Psoas muscle (tissue), 8 donors: ENCODE measurements around the gene MS4A4A. TPM values are rescaled to one million over a fixed set of nuclear protein-coding genes. Genes with fewer than 3 reads are reported as not detected.
"Not testable (repeated sequence)": the region's sequence is repeated elsewhere in the genome, so short reads cannot be mapped to it uniquely, and the experiment has no call there.

Experiments used
- ATAC-seq, 4 donors: fragments of 200-7000 bp; cut with Tn5 transposase; one replicate each; pipeline ENCODE4 v1.9.1; 2020; ENCODE audit warnings: moderate library complexity in 3 of 4, mild to moderate bottlenecking in 2 of 4
- DNase-seq, 2 donors: peaks; one replicate each; pipeline ENCODE4 v3.0.0-alpha.2; 2020
- H3K27ac ChIP-seq: fragments of 200-600 bp; one replicate; pipeline ENCODE4 v1.8.0; 2022
- H3K27me3 ChIP-seq, 3 donors: fragments of 200-600 bp in 1 of 3; one replicate each; pipeline versions ENCODE4 v1.6.1 to v1.8.0; 2013 to 2022; ENCODE audit warnings: low read length in 2 of 3, mild to moderate bottlenecking in 2 of 3, moderate library complexity in 1 of 3; ENCODE audit not compliant: insufficient read depth in 3 of 3
- H3K36me3 ChIP-seq, 2 donors: fragments of 200-600 bp in 1 of 2; one replicate each; pipeline versions ENCODE4 v1.6.1 to v1.8.0; 2013 to 2022; ENCODE audit warnings: low read depth in 1 of 2, mild to moderate bottlenecking in 1 of 2, moderate library complexity in 1 of 2; ENCODE audit not compliant: insufficient read depth in 1 of 2
- H3K4me1 ChIP-seq: fragments of 200-600 bp; one replicate; pipeline ENCODE4 v1.8.0; 2022
- H3K4me3 ChIP-seq: fragments of 200-600 bp; one replicate; pipeline ENCODE4 v1.8.0; 2022; ENCODE audit warnings: mild to moderate bottlenecking
- H3K9me3 ChIP-seq: fragments of 200-600 bp; one replicate; pipeline ENCODE4 v1.8.0; 2022
- WGBS, 3 donors: extraction: QIAGEN DNeasy Blood & Tissue Kit; methylation state at CpG; one replicate each; pipeline versions ENCODE4 v1.1.6 to v1.1.7; 2013; 5-methylcytosine and 5-hydroxymethylcytosine counted together
- intact Hi-C, 2 donors: fragments of 100-400 bp; cut with DNase I; formaldehyde crosslinking; loops; one replicate each; pipeline versions ENCODE4 v1.11.0 to v1.14.2; 2022
- polyA plus RNA-seq, 3 donors: library from polyadenylated mRNA; stranded (reverse); fragments of 200-250 nt; gene quantifications; one replicate each; pipeline ENCODE4 v1.2.3, GENCODE V29; 2013
- total RNA-seq, 4 donors: library from RNA; stranded (reverse); fragmentation: NEBNext Ultra II Directional in 2 of 4; extraction: Animal tissue kit (Norgen Biotek cat#: 25700) in 2 of 4; gene quantifications; one replicate each; pipeline versions ENCODE4 v1.2.1 to v1.2.4, GENCODE V29; 2021 to 2023
- TF ChIP-seq, protein P1 (sequence below): fragments of 200-600 bp; IDR thresholded peaks from one replicate; pipeline ENCODE4 v1.8.0; 2022; ENCODE audit warnings: antibody characterized with exemption
- donor health status: healthy with polysubstance abuse.
- donor health status: DM: no; HTN: no; CAD: no; lungs with moderate emphysema.
- donor health status: Bipolar disorder and iron deficiency.
- donor health status: healthy.
- donor health status: DM: yes; HTN: yes; CAD: no.
- donor health status: DM: no; HTN: no; CAD: no.
- donor health status: DM: no; HTN: no; CAD: no.
- donor health status: DM: yes; HTN: yes; CAD: no.

Gene MS4A4A
- total and polyA plus RNA-seq, 7 donors = 2.4 to 9.4 (median 6.7) TPM

DNA sequence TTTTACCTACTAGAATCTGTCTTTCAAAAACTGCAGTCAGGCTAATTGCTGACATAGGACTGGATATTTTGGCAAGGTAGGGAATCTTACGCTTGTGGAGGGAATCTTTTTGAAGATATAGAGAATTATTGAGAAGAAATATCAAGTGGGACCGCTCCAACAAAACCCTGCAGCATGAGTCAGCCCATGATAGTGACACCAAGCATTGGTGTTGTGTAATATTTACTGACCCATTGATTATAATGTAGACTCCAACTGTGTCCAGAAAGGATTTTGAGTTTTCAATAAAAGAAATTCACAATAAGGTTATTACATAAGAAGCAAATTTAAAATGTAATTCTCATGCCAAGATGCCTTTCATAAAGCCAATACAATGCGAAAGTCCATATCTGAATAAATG lies 20.7 kb downstream of the MS4A4A start:
- intact Hi-C loops = no loop called here
- WGBS, 3 donors = 65 to 85% (median 82%) methylated on average over 3 of the region's 3 CpGs
- Histone ChIP-seq H3K4me1 (no peaks in the 10 kb centered on the region), H3K27ac (no peak overlapping the region), H3K27me3 (peaks cover 0 to 3% (median 0%) of the 10 kb centered on the region in 3 donors), H3K4me3 (no peak overlapping the region), H3K9me3 (no peaks in the 10 kb centered on the region), H3K36me3 (no peaks in the 10 kb centered on the region)
- ATAC-seq (no peak), DNase-seq (no peak)
- TF ChIP-seq, protein P1, sequence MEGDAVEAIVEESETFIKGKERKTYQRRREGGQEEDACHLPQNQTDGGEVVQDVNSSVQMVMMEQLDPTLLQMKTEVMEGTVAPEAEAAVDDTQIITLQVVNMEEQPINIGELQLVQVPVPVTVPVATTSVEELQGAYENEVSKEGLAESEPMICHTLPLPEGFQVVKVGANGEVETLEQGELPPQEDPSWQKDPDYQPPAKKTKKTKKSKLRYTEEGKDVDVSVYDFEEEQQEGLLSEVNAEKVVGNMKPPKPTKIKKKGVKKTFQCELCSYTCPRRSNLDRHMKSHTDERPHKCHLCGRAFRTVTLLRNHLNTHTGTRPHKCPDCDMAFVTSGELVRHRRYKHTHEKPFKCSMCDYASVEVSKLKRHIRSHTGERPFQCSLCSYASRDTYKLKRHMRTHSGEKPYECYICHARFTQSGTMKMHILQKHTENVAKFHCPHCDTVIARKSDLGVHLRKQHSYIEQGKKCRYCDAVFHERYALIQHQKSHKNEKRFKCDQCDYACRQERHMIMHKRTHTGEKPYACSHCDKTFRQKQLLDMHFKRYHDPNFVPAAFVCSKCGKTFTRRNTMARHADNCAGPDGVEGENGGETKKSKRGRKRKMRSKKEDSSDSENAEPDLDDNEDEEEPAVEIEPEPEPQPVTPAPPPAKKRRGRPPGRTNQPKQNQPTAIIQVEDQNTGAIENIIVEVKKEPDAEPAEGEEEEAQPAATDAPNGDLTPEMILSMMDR = no peak

DNA sequence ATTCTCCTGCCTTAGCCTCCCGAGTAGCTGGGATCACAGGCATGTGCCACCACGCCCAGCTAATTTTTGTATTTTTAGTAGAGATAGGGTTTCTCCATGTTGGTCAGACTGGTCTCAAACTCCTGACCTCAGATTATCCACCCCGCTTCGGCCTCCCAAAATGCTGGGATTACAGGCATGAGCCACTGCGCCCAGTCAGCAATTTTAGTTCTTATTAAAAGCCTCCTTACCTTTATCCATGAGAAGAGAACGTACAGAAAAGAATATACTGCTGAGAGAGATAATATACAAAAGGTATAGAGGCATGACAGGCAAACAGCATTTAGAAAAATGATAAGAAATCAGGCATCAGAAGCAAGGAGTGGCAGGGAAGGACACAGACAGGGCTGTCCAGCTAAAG lies 21.4 kb downstream of the MS4A4A start:
- H3K9me3 ChIP-seq, H3K27me3 ChIP-seq, H3K27ac ChIP-seq, ATAC-seq, H3K4me3 ChIP-seq, DNase-seq, intact Hi-C loops, H3K36me3 ChIP-seq, H3K4me1 ChIP-seq: not testable (repeated sequence)
- WGBS, 3 donors = 77 to 84% (median 84%) methylated on average over 6 of the region's 6 CpGs

DNA sequence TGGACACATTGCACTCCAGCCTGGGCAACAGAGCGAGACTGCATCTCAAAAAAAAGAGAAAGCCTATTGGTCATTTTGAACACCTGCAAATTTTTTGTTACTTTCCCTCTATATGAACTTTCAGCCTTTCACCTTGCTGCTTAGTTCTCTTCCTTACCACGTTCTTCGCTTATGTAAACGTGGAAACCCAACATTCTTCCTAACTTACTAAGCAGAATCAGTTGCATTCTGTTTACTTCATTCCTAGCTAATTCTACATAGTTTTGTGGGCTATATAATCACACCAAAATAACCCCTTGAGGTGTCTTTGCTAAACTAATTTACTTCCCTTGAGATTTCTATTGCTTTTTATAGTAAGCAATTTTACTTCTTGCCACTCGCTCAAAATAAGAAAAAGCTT lies 23.2 kb downstream of the MS4A4A start:
- 79 to 82% (median 80%) methylated on average over 5 of the region's 5 CpGs for WGBS, 3 donors
- no peak overlapping the region for H3K27ac ChIP-seq
- no peak for ATAC-seq

DNA sequence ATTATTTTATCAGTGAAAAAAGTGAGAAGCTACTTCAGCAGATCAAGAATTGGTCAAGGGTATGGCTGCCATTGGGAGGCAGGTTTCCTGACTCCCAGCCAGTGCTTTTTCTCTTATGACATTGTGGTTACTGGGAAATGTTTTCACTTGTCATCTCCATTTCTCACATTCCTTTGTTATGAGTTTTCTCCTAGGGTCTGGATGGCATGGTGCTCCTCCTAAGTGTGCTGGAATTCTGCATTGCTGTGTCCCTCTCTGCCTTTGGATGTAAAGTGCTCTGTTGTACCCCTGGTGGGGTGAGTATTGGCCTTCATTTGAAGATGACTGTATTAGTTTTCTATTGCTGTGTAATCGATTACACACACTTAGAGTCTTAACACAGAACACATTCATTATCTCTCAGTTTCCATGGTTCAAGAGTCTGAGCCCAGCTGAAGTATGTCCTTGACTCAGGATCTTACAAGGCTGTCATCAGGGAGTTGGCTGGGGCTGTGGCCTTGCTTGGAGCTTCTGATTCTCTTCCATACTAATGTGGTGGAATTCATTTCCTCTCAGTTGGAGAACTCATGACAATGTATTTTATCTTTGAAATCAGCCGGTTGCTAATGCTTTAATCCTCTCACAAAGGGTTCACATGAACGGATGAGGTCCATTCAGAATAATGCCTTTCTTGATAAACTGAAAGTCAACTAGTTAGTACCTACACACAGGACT lies 25.6 kb downstream of the MS4A4A start:
- Histone ChIP-seq H3K4me1 (no peaks in the 10 kb centered on the region), H3K9me3 (no peaks in the 10 kb centered on the region), H3K36me3 (no peaks in the 10 kb centered on the region), H3K4me3 (no peak overlapping the region), H3K27me3 (peaks cover 0 to 3% (median 0%) of the 10 kb centered on the region in 3 donors), H3K27ac (no peak overlapping the region)
- TF ChIP-seq, protein P1 = no peak
- intact Hi-C loops = no loop called here
- WGBS, 3 donors = 72 to 78% (median 75%) methylated on average over 3 of the region's 3 CpGs
- DNase-seq (no peak), ATAC-seq (no peak)

More for the DNA sequence above, 23.2 kb downstream of the MS4A4A start:
- no peak for DNase-seq
- TF ChIP-seq, protein P1 = no peak
- intact Hi-C loops = no loop called here
- Histone ChIP-seq H3K4me3 (no peak overlapping the region), H3K4me1 (no peaks in the 10 kb centered on the region), H3K9me3 (no peaks in the 10 kb centered on the region), H3K36me3 (no peaks in the 10 kb centered on the region), H3K27me3 (peaks cover 0 to 3% (median 0%) of the 10 kb centered on the region in 3 donors)

DNA sequence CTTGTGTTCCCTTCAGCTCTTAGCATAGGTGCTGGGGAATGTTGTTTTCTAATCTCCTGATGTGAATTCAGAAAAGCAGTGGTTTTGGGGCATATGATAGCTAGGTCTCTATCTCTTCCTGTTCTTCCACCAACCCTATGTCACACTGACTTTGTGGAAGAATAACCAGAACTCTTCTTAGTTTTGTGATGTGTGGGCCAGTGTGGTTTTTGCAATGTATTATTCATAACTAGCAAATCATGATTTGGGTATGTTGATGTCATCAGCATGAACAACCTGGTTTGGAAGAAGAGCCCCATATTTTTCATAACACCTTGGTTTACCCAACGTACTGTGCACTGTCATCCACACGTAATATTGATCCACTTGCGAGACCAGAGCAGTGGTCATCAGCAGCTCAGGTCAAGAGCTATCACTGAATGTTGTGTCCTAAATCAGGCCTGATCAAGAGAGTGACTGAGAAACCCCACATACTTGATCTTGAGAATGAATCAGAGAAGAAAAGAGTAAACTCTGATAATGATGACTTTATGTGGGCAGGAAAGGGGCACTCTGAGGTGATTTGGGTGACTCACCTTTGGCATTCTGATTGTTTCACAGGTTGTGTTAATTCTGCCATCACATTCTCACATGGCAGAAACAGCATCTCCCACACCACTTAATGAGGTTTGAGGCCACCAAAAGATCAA lies 27.2 kb downstream of the MS4A4A start:
- Histone ChIP-seq H3K9me3 (no peaks in the 10 kb centered on the region), H3K36me3 (no peaks in the 10 kb centered on the region), H3K4me1 (no peaks in the 10 kb centered on the region), H3K27ac (no peak overlapping the region), H3K27me3 (peaks cover 0 to 3% (median 0%) of the 10 kb centered on the region in 3 donors), H3K4me3 (no peak overlapping the region)
- intact Hi-C loops = no loop called here
- ATAC-seq (no peak), DNase-seq (no peak)
- 78 to 83% (median 82%) methylated on average over 3 of the region's 3 CpGs for WGBS, 3 donors
- TF ChIP-seq, protein P1 = no peak
